HFF-Myc (cell line): Measurements from ENCODE around the gene CATSPERZ.

Experiments used
- DNase-seq: peaks from one replicate; pipeline ENCODE4 v3.0.0-alpha.2; 2011; ENCODE audit warnings: low read depth; ENCODE audit errors: extremely low read depth
- H3K4me3 ChIP-seq: replicated peaks from 2 replicates; pipeline ENCODE4 v1.5.1; 2011; ENCODE audit warnings: low read depth, mild to moderate bottlenecking, control low read depth, low read length
- TF ChIP-seq, protein P1 (sequence below): IDR thresholded peaks from 2 replicates; pipeline ENCODE4 v1.5.1; 2012; ENCODE audit warnings: mild to moderate bottlenecking, low read depth, low read length, control low read depth; ENCODE audit errors: missing control alignments

Gene CATSPERZ

GRCh38 chr11:64340671-64341335, 40.6 kb downstream of the CATSPERZ start:
- TF ChIP-seq, protein P1, sequence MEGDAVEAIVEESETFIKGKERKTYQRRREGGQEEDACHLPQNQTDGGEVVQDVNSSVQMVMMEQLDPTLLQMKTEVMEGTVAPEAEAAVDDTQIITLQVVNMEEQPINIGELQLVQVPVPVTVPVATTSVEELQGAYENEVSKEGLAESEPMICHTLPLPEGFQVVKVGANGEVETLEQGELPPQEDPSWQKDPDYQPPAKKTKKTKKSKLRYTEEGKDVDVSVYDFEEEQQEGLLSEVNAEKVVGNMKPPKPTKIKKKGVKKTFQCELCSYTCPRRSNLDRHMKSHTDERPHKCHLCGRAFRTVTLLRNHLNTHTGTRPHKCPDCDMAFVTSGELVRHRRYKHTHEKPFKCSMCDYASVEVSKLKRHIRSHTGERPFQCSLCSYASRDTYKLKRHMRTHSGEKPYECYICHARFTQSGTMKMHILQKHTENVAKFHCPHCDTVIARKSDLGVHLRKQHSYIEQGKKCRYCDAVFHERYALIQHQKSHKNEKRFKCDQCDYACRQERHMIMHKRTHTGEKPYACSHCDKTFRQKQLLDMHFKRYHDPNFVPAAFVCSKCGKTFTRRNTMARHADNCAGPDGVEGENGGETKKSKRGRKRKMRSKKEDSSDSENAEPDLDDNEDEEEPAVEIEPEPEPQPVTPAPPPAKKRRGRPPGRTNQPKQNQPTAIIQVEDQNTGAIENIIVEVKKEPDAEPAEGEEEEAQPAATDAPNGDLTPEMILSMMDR = no peak
- H3K4me3 ChIP-seq = no peak overlapping the region
- no peak for DNase-seq

DNA sequence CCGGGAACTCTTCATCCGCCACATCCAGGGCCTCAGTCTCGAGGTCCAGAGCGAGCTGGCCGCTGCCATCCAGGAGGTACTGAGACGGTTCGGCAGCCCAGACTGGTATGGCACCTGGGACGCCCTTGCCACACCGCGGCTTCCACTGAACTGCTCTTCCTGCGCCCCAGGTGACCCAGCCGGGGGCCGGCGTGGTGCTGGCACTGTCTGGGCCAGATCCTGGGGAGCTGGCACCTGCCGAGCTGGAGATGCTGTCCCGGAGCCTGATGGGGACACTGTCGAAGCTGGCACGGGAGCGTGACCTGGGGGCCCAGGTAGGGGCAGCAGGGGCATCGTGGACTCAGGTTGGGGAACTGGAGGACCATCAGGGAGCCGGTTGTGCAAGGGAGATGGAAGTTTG, 41.3 kb downstream of the CATSPERZ start:
- no peak for DNase-seq
- no peak overlapping the region for H3K4me3 ChIP-seq
- TF ChIP-seq, protein P1 = no peak

DNA sequence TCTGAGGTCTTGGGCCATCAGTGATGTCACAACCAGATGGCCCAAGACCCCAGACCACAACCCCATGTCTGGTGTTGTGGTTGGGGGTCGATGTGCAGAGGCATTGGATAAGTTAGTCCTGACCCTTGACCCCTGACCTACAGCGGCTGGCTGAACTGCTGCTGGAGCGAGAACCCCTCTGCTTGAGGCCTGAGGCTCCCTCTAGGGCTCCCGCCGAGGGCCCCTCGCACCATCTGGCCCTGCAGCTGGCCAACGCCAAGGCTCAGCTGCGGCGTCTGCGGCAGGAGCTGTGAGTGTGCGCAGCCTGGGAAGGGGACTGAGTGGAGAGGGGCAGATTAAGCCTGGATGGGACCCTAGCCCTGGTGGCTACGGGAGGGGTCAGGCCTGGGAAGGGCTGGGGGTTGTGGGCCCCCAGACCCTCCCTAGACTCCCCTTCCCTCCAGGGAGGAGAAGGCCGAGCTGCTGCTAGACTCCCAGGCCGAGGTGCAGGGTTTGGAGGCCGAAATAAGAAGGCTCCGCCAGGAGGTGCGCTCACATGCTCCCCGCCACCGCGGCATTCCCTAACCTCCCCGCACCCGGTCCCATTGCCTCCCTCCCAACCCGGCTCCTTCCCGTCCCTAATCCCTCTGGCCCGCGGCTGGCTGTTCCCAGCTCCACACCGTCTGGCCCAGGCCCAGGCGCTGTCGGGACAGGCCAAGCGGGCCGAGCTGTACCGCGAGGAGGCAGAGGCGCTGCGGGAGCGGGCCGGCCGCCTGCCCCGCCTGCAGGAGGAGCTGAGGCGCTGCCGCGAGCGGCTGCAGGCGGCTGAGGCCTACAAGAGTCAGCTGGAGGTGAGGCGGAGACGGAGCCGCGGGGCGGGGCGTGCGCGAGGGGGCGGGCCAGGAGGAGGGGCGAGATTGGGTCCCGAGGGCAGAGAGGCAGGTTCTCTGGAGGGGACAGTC, 42.0 kb downstream of the CATSPERZ start:
- peak; percentile 27 for DNase-seq
- H3K4me3 ChIP-seq = 0 out of 2 replicates have a peak overlapping the region, but pooled peaks have one; percentile 21
- TF ChIP-seq, protein P1 = peak; percentile 45

DNA sequence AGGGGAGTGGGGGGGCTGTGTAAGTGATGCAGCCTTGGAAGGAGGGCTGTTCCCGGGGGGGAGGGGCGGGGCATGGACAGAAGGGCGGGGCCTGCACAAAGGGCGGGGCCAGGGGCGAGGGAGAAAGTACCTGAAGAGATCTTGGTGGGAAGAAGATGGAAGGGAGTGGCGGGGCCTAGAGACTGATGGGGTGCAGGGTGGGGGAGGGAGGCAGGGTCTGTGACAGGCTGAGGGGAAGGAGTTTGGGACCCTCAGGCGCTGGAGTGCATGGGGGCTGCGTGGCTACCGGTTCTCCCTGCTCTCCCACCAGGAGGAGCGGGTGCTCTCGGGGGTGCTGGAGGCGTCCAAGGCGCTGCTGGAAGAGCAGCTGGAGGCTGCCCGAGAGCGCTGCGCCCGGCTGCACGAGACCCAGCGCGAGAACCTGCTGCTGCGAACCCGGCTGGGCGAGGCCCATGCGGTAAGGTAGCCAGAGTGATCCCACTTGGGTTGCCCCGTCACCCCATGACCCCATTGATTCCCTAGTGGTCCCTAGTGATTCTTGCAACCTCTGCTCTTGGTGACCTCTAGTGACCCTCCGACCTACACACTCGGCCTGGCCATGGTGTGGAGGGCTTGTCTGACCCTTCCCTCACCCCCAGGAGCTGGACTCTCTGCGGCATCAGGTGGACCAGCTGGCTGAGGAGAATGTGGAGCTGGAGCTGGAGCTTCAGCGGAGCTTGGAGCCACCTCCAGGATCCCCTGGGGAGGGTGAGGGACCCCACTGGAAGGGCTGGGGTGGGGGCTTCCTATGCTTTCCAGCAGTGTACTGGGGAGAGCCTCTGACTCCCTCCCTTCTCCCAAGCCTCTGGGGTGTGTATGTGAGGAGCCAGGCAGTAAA, 42.9 kb downstream of the CATSPERZ start:
- DNase-seq = no peak
- no peak overlapping the region for H3K4me3 ChIP-seq
- TF ChIP-seq, protein P1 = no peak

DNA sequence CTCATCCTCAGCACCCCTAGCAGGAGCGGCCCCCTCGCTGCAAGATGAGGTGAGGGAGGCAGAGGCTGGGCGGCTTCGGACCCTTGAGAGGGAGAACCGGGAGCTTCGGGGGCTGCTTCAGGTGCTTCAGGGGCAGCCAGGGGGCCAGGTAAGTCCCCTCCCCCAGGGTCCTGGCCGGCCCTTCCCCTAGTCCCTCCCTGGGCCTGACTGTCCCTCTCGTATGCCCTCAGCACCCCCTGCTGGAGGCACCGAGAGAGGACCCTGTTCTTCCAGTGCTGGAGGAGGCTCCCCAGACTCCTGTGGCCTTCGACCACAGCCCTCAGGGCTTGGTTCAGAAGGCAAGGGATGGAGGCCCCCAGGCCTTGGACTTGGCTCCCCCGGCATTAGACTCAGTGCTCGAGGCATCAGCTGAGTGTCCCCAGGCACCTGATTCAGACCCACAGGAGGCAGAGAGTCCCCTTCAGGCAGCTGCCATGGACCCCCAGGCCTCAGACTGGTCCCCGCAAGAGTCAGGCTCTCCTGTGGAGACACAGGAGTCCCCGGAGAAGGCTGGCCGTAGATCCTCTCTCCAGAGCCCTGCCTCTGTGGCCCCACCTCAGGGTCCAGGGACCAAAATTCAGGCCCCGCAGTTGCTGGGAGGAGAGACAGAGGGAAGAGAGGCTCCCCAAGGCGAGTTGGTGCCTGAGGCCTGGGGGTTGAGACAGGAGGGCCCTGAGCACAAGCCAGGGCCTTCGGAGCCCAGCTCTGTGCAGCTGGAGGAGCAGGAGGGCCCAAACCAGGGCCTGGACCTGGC, 43.8 kb downstream of the CATSPERZ start:
- no peak for DNase-seq

More for the DNA sequence above, 43.8 kb downstream of the CATSPERZ start:
- H3K4me3 ChIP-seq = no peak overlapping the region
- TF ChIP-seq, protein P1 = peak; percentile 16
